HEK293T (cell line): Measurements from ENCODE around the gene HAPLN2.

Experiments
- BHLHE40 ChIP-seq: fragments of 450-650 bp; IDR thresholded peaks from 2 replicates; pipeline ENCODE4 v1.6.1; 2016; ENCODE audit warnings: mild to moderate bottlenecking, moderate library complexity, borderline replicate concordance
- CTBP1 ChIP-seq: fragments of 450-650 bp; IDR thresholded peaks from 2 replicates; pipeline ENCODE4 v1.6.1; 2016; ENCODE audit warnings: borderline replicate concordance
- ELF4 ChIP-seq: fragments of 450-650 bp; IDR thresholded peaks from 2 replicates; pipeline ENCODE4 v1.6.1; 2017; ENCODE audit warnings: antibody characterized with exemption
- FOXK2 ChIP-seq: fragments of 450-650 bp; IDR thresholded peaks from 2 replicates; pipeline ENCODE4 v1.6.1; 2016; ENCODE audit warnings: mild to moderate bottlenecking
- FOXM1 ChIP-seq: fragments of 450-650 bp; IDR thresholded peaks from 2 replicates; pipeline ENCODE4 v1.6.1; 2017; ENCODE audit warnings: mild to moderate bottlenecking, borderline replicate concordance
- HDGF ChIP-seq: fragments of 450-650 bp; IDR thresholded peaks from 2 replicates; pipeline ENCODE4 v1.6.1; 2017; ENCODE audit warnings: antibody characterized with exemption, borderline replicate concordance
- L3MBTL2 ChIP-seq: fragments of 450-650 bp; conservative IDR thresholded peaks from 2 replicates; pipeline ENCODE4 v1.6.1; 2016; ENCODE audit warnings: mild to moderate bottlenecking
- LEF1 ChIP-seq: fragments of 450-650 bp; IDR thresholded peaks from 2 replicates; pipeline ENCODE4 v1.6.1; 2017; ENCODE audit warnings: mild to moderate bottlenecking, borderline replicate concordance
- SP1 ChIP-seq: fragments of 450-650 bp; IDR thresholded peaks from 2 replicates; pipeline ENCODE4 v1.6.1; 2017
- TARDBP ChIP-seq: fragments of 450-650 bp; IDR thresholded peaks from 2 replicates; pipeline ENCODE4 v1.6.1; 2016
- ZNF384 ChIP-seq: fragments of 450-650 bp; IDR thresholded peaks from 2 replicates; pipeline ENCODE4 v1.6.1; 2016
- TF ChIP-seq, protein P1 (sequence below): fragments of 450-650 bp; IDR thresholded peaks from 2 replicates; pipeline ENCODE4 v1.6.1; 2016

DNA sequence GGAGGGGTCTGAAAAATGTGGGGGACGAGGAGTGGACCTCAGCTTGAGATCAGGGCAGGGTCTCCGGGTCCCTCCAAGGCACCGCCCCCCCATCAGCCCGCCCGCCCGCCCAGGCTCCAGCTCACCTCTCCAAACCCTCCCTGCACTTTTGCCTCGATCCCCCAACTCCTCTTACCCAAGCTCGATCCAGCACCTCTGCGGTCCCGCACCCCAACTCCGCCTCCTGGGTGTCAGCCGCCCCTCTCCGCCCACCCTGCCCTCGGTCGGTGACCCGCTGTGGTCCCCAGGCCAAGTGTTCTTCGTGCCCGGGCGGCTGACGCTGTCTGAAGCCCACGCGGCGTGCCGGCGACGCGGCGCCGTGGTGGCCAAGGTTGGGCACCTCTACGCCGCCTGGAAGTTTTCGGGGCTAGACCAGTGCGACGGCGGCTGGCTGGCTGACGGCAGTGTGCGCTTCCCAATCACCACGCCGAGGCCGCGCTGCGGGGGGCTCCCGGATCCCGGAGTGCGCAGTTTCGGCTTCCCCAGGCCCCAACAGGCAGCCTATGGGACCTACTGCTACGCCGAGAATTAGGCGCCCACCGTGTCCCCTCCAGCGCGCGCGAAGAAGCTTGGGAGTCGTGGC lies 5.7 kb downstream of the HAPLN2 start:
- TF ChIP-seq BHLHE40, result no peak
- no peak for TF ChIP-seq LEF1
- no peak for TF ChIP-seq ZNF384
- TF ChIP-seq TARDBP, result no peak
- no peak for TF ChIP-seq SP1
- TF ChIP-seq ELF4, result no peak
- TF ChIP-seq FOXM1, result no peak
- no peak for TF ChIP-seq FOXK2
- TF ChIP-seq, protein P1, sequence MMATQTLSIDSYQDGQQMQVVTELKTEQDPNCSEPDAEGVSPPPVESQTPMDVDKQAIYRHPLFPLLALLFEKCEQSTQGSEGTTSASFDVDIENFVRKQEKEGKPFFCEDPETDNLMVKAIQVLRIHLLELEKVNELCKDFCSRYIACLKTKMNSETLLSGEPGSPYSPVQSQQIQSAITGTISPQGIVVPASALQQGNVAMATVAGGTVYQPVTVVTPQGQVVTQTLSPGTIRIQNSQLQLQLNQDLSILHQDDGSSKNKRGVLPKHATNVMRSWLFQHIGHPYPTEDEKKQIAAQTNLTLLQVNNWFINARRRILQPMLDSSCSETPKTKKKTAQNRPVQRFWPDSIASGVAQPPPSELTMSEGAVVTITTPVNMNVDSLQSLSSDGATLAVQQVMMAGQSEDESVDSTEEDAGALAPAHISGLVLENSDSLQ, result no peak
- no peak for TF ChIP-seq HDGF
- TF ChIP-seq L3MBTL2, result peak; percentile 79
- no peak for TF ChIP-seq CTBP1
